GM19025 (cell line): ENCODE data around the gene CRTAC1.

Experiments
- ATAC-seq: cut with Tn5 transposase; IDR thresholded peaks from one replicate; pipeline ENCODE4 v1.9.1; 2021; ENCODE audit warnings: mild to moderate bottlenecking, low read depth, moderate library complexity; ENCODE audit not compliant: unreplicated experiment

Gene CRTAC1

GRCh38 chr10:97820096-97820704 lies 210.2 kb downstream of the CRTAC1 start:
- ATAC-seq: no peak

DNA sequence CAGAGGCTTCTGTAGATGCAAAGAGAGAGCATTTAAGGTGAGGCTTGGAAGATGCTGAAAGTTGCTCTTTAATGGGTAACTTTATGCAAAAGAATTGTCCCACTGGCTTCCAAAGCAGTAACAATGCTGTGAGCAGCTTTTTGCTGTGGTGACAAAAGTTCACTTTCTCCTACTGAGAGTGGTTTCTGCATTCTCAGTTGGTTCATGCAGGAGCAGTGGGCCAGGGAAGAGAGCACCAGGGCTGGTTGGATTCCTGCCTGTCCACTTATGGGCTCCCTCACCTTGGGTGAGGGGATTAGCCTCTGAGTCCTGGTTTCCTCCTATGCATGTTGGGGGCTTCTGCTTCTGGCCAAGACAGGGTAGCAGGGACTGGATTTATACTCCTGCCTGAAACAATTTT lies 211.8 kb downstream of the CRTAC1 start:
- no peak for ATAC-seq

DNA sequence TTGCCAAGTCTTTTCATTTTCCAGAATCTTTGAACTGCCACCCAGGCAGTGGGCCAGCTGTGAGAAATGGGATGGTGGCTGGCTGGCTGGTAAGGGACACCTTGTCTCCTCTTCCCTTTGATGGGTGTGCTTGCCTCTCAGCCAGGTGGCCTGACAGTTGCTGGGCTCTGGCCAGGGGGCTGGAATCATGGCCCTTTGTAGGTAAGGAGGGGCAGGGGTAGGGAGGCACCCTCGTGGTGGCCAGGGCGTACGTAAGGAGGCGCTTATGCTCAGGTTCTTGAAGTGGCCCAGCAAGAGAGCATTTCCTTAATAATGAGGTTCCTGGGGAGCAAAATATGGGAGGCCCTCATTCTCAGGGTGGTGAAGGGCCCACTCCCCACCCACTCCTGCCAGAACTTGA lies 213.8 kb downstream of the CRTAC1 start:
- ATAC-seq: no peak
